HG02642 (cell line): ENCODE measurements around the gene PANK2.
"Not testable (repeated sequence)": the region's sequence is repeated elsewhere in the genome, so short reads cannot be mapped to it uniquely, and the experiment has no call there.

Experiments used
- ATAC-seq: cut with Tn5 transposase; IDR thresholded peaks from one replicate; pipeline ENCODE4 v1.9.1; 2021; ENCODE audit warnings: mild to moderate bottlenecking; ENCODE audit not compliant: unreplicated experiment, poor library complexity

The PANK2 gene

DNA sequence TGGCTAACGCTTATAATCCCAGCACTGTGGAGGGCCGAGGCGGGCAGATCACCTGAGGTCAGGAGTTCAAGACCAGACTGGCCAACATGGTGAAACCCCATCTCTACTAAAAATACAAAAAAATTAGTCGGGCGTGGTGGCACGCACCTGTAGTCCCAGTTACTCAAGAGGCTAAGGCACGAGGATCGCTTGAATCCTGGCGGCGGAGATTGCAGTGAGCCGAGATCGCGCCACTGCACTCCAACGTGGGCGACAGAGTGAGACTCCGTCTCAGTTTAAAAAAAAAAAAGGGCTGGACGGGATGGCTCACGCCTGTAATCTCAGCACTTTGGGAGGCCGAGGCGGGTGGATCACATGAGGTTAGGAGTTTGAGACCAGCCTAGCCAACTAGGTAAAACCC is 83.4 kb downstream of the PANK2 start:
- ATAC-seq: not testable (repeated sequence)

DNA sequence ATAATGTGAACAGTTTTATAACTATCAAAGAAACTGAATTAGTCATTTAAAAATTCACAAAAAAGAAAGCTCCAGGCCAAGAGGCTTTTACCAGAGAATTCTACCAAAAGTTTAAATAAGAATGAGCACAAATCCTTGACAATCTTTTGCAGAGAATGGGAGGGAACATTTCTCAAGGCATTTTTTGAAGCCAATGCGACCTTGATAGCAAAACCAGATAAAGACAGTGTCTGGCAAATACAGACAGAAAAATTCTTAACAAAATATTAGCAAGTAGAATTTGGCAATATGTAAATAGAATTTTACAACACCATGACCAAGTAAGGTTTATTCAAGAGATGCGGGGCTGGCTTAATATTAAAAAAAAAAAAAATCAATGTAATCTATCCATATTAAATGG is 84.5 kb downstream of the PANK2 start:
- ATAC-seq: no peak

DNA sequence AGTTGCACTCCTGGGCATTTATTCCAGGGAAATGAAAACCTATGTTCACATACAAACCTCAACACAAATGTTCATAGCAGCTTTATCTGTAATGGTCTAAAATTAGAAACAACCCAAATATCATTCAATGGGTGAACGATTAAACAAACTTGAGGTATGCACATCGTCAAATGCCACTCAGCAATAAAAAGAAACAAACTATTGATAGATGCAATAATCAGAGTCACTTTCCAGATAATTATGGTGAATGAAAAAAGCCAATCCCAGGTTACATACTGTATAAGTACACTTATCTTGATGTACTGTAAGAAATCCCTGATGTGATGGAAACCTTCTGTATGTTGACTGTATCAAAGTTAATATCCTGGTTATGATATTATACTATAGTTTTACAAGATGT is 87.3 kb downstream of the PANK2 start:
- ATAC-seq: no peak
